ENCODE data around the gene SPECC1L.

DNA sequence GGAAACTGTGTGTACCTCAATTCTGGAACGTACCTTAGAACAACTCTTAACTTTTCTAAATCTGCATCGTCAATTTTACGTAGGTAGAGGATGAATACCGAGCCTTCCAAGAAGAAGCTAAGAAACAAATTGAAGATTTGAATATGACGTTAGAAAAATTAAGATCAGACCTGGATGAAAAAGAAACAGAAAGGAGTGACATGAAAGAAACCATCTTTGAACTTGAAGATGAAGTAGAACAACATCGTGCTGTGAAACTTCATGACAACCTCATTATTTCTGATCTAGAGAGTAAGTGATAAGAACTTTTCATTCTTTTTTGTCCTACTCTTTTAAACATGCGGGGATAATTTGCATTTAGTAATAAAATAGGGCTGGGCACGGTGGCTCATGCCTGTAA, 53.5 kb downstream of the SPECC1L start:
- TF ChIP-seq CTCF (IDR thresholded peaks at IDR 0.05 in 8 of 11, conservative IDR thresholded peaks at IDR 0.05 in 3 of 11) (no peak), POLR2AphosphoS5 (IDR thresholded peaks at IDR 0.05) (no peak), POLR2A (IDR thresholded peaks at IDR 0.05) (no peak)
